Stimulated activated CD8-positive, alpha-beta memory T cell treated with anti-CD3 and anti-CD28 coated beads, Interleukin-7, amount 100 ng/mL, for 4 hours (primary cell): Measurements from ENCODE around the gene HCN4.
"Not testable (repeated sequence)": the region's sequence is repeated elsewhere in the genome, so short reads cannot be mapped to it uniquely, and the experiment has no call there.

ENCODE experiments used
- DNase-seq, 2 donors: peaks; one replicate each; pipeline ENCODE4 v3.0.0-alpha.2; 2020; ENCODE audit warnings: low read depth in 2 of 2

HCN4 gene

GRCh38 chr15:73368301-73369136 is at the start of gene HCN4:
Gene HCN4 (minus strand): TSS chr15:73368958. CDS start chr15:73368270, 688 bp downstream.
- no peak for DNase-seq

- DNase-seq: no peak
Measured at GRCh38 chr15:73414876-73415275, 46.1 kb upstream of the HCN4 start.

- DNase-seq: no peak
Measured at GRCh38 chr15:73403171-73403570, 34.4 kb upstream of the HCN4 start.

- not testable (repeated sequence) for DNase-seq
Measured at GRCh38 chr15:73400222-73400621, 31.5 kb upstream of the HCN4 start.

- DNase-seq: no peak
Measured at GRCh38 chr15:73398861-73399260, 30.1 kb upstream of the HCN4 start.

GRCh38 chr15:73397461-73397860 is 28.7 kb upstream of the HCN4 start:
- no peak for DNase-seq

GRCh38 chr15:73395671-73396070 is 26.9 kb upstream of the HCN4 start:
- no peak for DNase-seq

- no peak for DNase-seq
Measured at GRCh38 chr15:73394782-73395181, 26.0 kb upstream of the HCN4 start.

- no peak for DNase-seq
Measured at GRCh38 chr15:73393336-73393735, 24.6 kb upstream of the HCN4 start.

- no peak for DNase-seq
Measured at GRCh38 chr15:73392025-73392424, 23.3 kb upstream of the HCN4 start.

- DNase-seq: no peak
Measured at GRCh38 chr15:73391128-73391872, 22.5 kb upstream of the HCN4 start.

GRCh38 chr15:73389971-73390544 is 21.3 kb upstream of the HCN4 start:
- no peak for DNase-seq

- DNase-seq: no peak
Measured at GRCh38 chr15:73389539-73389938, 20.8 kb upstream of the HCN4 start.

GRCh38 chr15:73388256-73388781 is 19.6 kb upstream of the HCN4 start:
- no peak for DNase-seq

- no peak for DNase-seq
Measured at GRCh38 chr15:73387507-73388255, 18.9 kb upstream of the HCN4 start.

GRCh38 chr15:73386886-73387506 is 18.2 kb upstream of the HCN4 start:
- DNase-seq: no peak

- DNase-seq: no peak
Measured at GRCh38 chr15:73386238-73386637, 17.5 kb upstream of the HCN4 start.

GRCh38 chr15:73385205-73385604 is 16.4 kb upstream of the HCN4 start:
- no peak for DNase-seq

- no peak for DNase-seq
Measured at GRCh38 chr15:73383310-73384189, 14.8 kb upstream of the HCN4 start.

- no peak for DNase-seq
Measured at GRCh38 chr15:73382115-73382514, 13.4 kb upstream of the HCN4 start.
